ENCODE results near the gene PPP6R1.

DNA sequence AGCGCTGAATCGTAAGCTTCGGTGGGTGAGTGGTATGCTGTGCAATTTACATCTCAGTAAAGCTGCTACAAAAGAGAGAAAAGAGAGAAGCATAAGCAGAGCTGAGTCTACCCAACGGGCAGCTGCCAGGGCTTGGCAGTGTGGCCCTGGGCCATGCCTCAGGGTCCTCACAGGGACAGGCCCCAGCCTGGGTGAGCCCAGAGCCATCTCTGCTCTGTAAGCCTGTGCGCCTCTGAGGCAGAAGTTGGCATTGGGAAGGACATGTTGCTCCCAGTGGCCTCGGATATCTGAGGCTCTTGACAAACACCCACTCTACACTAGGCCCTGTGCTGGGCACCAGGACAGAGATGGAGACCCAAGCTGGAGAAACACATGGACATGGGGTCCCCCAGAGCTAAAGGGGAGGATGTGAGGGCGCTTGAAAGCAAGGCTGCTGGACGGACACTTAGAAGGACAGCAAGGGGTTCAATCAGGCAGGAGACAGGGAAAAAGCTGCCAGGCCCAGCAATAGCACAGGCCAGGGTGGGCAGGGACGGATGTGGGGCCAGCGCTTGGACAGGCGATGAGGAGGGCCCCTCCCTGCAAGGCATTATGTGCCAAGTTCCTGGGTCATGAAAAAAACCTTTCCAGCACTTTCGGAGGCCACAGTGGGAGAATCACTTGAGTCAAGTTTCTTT, 14.7 kb downstream of the PPP6R1 start:
- TF ChIP-seq, protein P1, sequence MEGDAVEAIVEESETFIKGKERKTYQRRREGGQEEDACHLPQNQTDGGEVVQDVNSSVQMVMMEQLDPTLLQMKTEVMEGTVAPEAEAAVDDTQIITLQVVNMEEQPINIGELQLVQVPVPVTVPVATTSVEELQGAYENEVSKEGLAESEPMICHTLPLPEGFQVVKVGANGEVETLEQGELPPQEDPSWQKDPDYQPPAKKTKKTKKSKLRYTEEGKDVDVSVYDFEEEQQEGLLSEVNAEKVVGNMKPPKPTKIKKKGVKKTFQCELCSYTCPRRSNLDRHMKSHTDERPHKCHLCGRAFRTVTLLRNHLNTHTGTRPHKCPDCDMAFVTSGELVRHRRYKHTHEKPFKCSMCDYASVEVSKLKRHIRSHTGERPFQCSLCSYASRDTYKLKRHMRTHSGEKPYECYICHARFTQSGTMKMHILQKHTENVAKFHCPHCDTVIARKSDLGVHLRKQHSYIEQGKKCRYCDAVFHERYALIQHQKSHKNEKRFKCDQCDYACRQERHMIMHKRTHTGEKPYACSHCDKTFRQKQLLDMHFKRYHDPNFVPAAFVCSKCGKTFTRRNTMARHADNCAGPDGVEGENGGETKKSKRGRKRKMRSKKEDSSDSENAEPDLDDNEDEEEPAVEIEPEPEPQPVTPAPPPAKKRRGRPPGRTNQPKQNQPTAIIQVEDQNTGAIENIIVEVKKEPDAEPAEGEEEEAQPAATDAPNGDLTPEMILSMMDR (IDR thresholded peaks at IDR 0.05): no peak
- no peak for TF ChIP-seq POLR2A (IDR thresholded peaks at IDR 0.05)
